ENCODE data around the gene SPAG5. TPM values are rescaled to one million over a fixed set of nuclear protein-coding genes. Genes with fewer than 3 reads are reported as not detected.
A peak's percentile ranks its signal among the peaks of the same experiment; 100 is the strongest.

The SPAG5 gene
- total RNA-seq, 1 donor from 2014 or later, result 42.0 TPM

DNA sequence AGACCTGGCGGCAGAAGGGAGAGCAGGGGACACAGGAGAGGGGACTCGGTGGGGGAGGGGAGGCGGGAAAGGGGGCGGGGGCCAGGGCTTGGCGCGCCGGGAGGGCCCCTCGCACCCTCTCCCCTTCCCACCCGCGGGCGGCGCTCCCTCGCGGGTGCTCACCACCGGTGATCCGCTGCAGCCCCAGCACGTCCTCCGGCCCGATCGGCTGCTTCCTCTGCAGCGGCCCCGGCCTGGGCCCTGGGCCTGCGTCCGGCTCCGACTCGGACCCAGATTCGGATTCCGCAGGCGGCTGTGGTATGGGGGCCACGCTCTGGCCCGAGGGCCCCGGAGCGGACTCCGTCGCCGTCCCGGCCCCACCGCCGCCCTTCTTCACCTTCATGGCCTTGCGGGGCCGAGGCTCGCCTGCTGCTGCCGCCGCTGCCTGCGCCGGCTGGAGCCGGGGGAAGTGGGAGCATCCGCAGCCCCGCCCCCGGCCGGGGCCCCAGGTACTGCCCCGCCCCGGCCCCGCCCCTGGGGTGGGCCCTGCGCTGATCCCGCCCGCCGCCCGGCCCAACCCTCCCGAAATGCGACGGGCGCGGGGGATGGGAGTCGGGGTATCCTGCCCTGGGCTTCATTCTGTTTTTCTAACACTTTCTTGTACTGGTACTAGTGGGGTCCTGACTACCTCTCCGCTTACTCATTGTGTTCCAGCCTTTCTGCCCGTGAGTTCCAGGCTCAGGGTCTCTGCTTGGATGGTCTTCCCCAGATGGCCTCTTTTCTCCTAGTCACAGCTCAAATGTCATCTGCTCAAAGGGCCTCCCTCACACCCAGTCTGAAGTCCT, 46.4 kb downstream of the SPAG5 start, which contains the start of gene UNC119:
Gene UNC119 (minus strand): TSS at position 449 of the 824 bp plus-strand sequence. CDS start 67 bp downstream, at position 382.
- Mint-ChIP-seq H3K4me3 (peak within 1 kb of the TSS; percentile 96), H3K9me3 (no peaks in the 10 kb centered on the region), H3K36me3 (peaks cover 31% of the 10 kb centered on the region), H3K4me1 (peaks cover 31% of the 10 kb centered on the region), H3K27ac (peak within 1 kb of the TSS; percentile 97), H3K27me3 (ENCODE audit: low read depth) (no peaks in the 10 kb centered on the region)
- peak; percentile 79 to 84 for DNase-seq (ENCODE audit: low spot score in 2 of 2, unreplicated experiment in 2 of 2)
- TF ChIP-seq, protein P1, sequence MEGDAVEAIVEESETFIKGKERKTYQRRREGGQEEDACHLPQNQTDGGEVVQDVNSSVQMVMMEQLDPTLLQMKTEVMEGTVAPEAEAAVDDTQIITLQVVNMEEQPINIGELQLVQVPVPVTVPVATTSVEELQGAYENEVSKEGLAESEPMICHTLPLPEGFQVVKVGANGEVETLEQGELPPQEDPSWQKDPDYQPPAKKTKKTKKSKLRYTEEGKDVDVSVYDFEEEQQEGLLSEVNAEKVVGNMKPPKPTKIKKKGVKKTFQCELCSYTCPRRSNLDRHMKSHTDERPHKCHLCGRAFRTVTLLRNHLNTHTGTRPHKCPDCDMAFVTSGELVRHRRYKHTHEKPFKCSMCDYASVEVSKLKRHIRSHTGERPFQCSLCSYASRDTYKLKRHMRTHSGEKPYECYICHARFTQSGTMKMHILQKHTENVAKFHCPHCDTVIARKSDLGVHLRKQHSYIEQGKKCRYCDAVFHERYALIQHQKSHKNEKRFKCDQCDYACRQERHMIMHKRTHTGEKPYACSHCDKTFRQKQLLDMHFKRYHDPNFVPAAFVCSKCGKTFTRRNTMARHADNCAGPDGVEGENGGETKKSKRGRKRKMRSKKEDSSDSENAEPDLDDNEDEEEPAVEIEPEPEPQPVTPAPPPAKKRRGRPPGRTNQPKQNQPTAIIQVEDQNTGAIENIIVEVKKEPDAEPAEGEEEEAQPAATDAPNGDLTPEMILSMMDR (IDR thresholded peaks at IDR 0.05; ENCODE audit: unreplicated experiment), result no peak

DNA sequence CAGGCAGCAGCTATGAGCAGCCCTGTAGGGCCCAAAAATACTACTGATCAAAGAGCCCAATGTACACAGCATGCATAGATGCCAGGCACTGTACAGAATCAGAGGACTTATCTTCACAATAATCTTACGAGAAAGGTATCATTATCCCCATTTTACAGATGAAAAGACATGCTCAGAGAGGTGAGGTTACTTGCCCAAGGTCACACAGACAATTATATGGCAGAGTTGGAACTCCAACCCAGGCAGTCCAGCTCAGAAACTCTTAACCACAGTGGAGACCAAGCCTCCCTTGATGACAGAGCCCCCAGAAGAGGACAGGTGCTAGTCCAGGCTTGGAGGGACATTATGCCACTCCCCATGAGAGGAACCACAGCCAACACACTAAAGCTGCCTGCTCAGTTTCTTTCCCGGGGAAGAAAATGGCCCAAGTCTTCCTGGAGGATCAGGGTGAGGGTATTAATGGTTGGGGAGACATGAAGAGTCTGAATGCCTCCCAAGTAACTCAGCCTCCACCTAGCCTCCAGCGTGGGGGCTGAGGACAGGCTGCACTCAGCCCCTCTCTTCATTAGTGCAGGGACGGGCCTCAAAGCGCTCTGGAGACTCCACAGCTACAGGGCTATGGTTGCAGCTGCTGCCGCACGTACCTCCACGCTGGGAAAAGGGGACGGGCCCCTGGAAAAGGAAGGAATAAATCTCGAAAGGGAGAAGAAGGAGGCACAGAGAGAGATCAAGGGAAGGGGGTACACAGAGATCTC, 47.2 kb downstream of the SPAG5 start:
- peaks cover 24% of the 10 kb centered on the region for H3K36me3 Mint-ChIP-seq
- peak in 1 of 2 experiments; percentile 50 for DNase-seq (ENCODE audit: low spot score in 2 of 2, unreplicated experiment in 2 of 2)
- no peaks in the 10 kb centered on the region for H3K9me3 Mint-ChIP-seq
- H3K4me1 Mint-ChIP-seq, result peaks cover 31% of the 10 kb centered on the region
- no peaks in the 10 kb centered on the region for H3K27me3 Mint-ChIP-seq (ENCODE audit: low read depth)
- peak overlapping the region; percentile 96 for H3K4me3 Mint-ChIP-seq
- TF ChIP-seq, protein P1 (IDR thresholded peaks at IDR 0.05; ENCODE audit: unreplicated experiment), result no peak
- H3K27ac Mint-ChIP-seq, result peak overlapping the region; percentile 97

DNA sequence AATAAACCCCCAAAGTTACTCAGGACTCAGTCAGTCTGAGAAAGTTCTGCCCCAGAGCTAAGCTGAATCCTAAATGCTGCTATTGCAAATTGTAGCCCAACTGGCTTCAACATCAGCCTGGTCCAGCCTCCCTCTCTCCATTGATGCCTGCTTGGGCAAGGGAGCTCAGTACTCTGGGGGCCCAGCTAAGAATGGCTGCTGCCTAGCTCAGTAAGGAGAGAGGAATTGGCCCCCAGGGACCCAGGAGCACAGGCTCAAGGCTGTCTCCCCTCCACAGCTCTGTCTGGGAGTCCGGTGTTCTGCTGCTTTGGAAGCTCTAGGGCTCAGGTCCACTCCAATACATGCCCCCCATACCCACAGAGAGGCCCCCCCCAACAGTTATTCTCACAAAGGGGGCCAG, 48.0 kb downstream of the SPAG5 start:
- H3K4me3 Mint-ChIP-seq, result peak overlapping the region; percentile 96
- DNase-seq (ENCODE audit: low spot score in 2 of 2, unreplicated experiment in 2 of 2), result no peak
- H3K4me1 Mint-ChIP-seq, result peaks cover 31% of the 10 kb centered on the region
- TF ChIP-seq, protein P1 (IDR thresholded peaks at IDR 0.05; ENCODE audit: unreplicated experiment), result no peak
- H3K27ac Mint-ChIP-seq, result no peak overlapping the region
- H3K9me3 Mint-ChIP-seq, result no peaks in the 10 kb centered on the region
- H3K36me3 Mint-ChIP-seq, result peaks cover 16% of the 10 kb centered on the region
- no peaks in the 10 kb centered on the region for H3K27me3 Mint-ChIP-seq (ENCODE audit: low read depth)

DNA sequence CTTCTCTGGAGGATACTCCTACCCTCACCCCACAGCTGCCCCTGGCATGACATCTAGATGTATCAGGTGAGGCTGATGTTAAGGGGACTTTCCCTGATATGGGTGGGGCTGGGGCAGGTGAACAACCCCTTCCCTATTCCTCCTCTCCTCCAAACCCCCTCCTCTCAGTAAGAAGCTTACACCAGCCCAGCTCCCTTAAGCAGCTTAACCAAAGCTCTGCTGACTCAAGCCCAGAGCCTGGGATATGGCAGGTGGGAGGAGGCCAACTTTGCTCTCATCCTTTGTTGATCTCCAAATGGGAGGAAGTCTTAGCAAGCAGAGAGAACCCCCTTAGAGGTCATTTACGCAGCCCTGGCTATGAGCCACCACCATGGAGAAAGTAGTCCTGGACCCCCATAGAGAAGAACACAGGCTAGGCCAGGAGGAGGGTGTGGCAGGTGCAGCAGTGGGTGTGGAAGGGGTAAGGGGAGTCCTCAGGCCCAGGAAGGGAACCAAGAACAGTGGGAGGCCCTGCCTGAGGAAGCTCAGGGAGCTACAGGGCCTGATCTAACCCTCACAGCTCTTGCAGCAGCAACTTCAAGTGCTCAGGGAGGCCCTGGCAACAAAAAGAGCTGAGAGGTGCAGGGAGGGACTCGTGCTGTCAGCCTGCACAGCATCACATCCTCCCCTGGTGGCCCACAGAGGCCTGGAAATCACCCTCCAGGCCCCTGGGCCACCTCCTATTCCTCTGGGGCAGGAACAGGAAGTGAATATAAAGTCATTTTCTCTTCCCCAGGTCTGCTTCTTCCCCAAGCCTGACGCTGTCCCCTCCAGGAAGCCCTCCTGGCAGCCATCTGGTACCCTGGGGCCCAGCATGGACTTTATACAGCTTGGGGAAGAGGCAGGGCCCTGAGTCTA, 49.3 kb downstream of the SPAG5 start:
- Mint-ChIP-seq H3K9me3 (no peaks in the 10 kb centered on the region), H3K36me3 (peaks cover 11% of the 10 kb centered on the region), H3K4me1 (peaks cover 28% of the 10 kb centered on the region), H3K27ac (no peak overlapping the region), H3K4me3 (no peak overlapping the region), H3K27me3 (ENCODE audit: low read depth) (no peaks in the 10 kb centered on the region)
- TF ChIP-seq, protein P1 (IDR thresholded peaks at IDR 0.05; ENCODE audit: unreplicated experiment), result no peak
- DNase-seq (ENCODE audit: low spot score in 2 of 2, unreplicated experiment in 2 of 2), result no peak
